ENCODE results near the gene NECTIN1. TPM values are rescaled to one million over a fixed set of nuclear protein-coding genes. Genes with fewer than 3 reads are reported as not detected.

The NECTIN1 gene
- total and polyA plus RNA-seq, 2 of the 13 experiments (the other 11 are each of a cell fraction or from before 2014, with no cell fraction given) = 3.9 to 7.3 TPM

DNA sequence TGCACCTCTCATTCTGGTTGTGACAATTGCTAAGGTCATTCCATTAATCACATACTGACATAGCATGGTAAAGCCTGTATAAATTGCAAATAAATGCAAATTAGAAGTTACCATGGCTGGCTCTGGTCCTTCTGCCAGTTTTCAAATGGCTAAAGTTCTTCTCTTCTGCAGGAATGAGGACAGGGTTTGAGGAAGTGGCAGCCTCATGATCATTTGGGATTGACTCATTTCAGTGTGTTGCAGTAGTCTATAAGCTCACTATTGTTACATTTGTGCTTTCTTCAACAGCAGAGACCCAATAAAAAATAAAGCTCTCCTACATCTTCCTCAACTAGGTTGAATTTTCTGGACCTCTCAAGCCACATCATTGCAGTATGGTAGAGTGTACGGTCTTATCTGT is 60.3 kb downstream of the NECTIN1 start:
- no peak overlapping the region for H3K27ac ChIP-seq (ENCODE audit: extremely low read length, insufficient read depth, low read length)
- no peak overlapping the region for H2AFZ ChIP-seq (ENCODE audit: low read length)
- ChIA-PET POLR2A (no interaction called here), CTCF (ENCODE audit: low intra/inter-chr PET ratio, low total read pairs) (no interaction called here)
- H3K9ac ChIP-seq (ENCODE audit: insufficient read depth, low read depth, low read length) = no peak overlapping the region
- BruUV-seq (replicated peaks) = no TSS peak
- no peak overlapping the region for H3K4me2 ChIP-seq (ENCODE audit: low read depth, low read length)
- H3K36me3 ChIP-seq (replicated peaks in 1 of 2; ENCODE audit: control insufficient read depth in 1 of 2, insufficient read depth in 2 of 2, low read length in 2 of 2) = no peaks in the 10 kb centered on the region
- intact Hi-C loops (cut with micrococcal nuclease; ENCODE audit: unreplicated experiment) = loop anchor here (10.0 kb wide), 3 partner anchors 184 to 516 kb away; no protein-coding TSS in a partner anchor
- no peak overlapping the region for H3K4me3 ChIP-seq (replicated peaks in 1 of 3; ENCODE audit: insufficient read depth in 1 of 3, low read depth in 2 of 3, low read length in 3 of 3)
- DNase-seq (ENCODE audit: low spot score) = no peak
- no peaks in the 10 kb centered on the region for H3K27me3 ChIP-seq (ENCODE audit: control insufficient read depth in 1 of 2, insufficient read depth in 2 of 2, low read length in 2 of 2)
- no peaks in the 10 kb centered on the region for H4K20me1 ChIP-seq (ENCODE audit: insufficient read depth, low read length)
- no peaks in the 10 kb centered on the region for H3K79me2 ChIP-seq (ENCODE audit: insufficient read depth, low read length)
- in situ Hi-C loops (cut with HindIII; ENCODE audit: extremely low pct_ligation_motif_present, low pct_unique_long_range_greater_than_20kb) = loop anchor here (10.0 kb wide), 2 partner anchors 346 to 436 kb away; no protein-coding TSS in a partner anchor
- TF ChIP-seq ZFYVE20 (CRISPR knock-in tag; IDR thresholded peaks at IDR 0.05; ENCODE audit: borderline replicate concordance, low read depth) (no peak), ZNF605 (CRISPR knock-in tag; IDR thresholded peaks at IDR 0.05) (no peak)
- no peak for ATAC-seq
- 100% methylated on average over 1 of the region's 1 CpG for WGBS (ENCODE audit: low lambda C conversion rate)
- peaks cover 13% of the 10 kb centered on the region for H3K4me1 ChIP-seq (ENCODE audit: insufficient read depth, low read length)
- FAIRE-seq = no peak
- H3K9me3 ChIP-seq (ENCODE audit: low read length) = no peaks in the 10 kb centered on the region

DNA sequence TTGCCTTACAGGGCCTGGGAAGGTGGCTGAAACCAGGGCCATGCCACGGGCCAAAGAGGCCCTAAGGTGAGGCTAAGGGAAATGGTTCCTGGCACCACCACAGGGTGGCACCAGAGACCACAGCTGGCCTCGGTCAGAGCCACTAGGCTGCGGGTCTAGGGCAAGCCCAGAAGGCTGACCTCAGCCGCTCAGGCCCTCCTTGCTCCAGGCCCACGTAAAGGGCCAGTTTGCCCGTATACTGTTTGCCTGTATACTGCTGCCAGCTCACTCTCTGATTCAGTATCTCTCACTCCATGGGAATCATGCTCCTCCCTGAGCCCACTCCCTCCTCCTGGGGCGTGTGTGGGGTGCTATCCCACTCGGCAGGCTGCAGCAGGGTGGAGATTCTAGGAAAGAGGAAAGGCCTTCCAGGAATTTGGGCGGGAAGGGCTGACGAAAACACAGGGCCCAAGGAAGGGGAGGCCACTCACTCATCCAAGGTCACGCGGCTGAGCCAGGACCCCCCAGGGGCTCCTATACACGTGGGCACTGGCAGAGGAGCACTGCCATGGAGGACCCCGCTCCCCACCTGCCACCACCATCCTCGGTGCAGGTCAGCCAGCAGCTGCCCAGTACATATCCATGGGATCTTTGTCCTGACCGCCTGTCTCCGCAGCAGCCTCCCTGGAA is 62.4 kb downstream of the NECTIN1 start:
- in situ Hi-C loops (cut with HindIII; ENCODE audit: extremely low pct_ligation_motif_present, low pct_unique_long_range_greater_than_20kb) (loop anchor here (10.0 kb wide), 2 partner anchors 348 to 438 kb away; no protein-coding TSS in a partner anchor), intact Hi-C loops (cut with micrococcal nuclease; ENCODE audit: unreplicated experiment) (loop anchor here (1.0 to 10.0 kb wide), 6 partner anchors 63 to 518 kb away; partner anchors contain the start of gene NECTIN1)
- no TSS peak for BruUV-seq (replicated peaks)
- Histone ChIP-seq H2AFZ (ENCODE audit: low read length) (no peak overlapping the region), H3K9ac (ENCODE audit: insufficient read depth, low read depth, low read length) (no peak overlapping the region), H4K20me1 (ENCODE audit: insufficient read depth, low read length) (no peaks in the 10 kb centered on the region), H3K79me2 (ENCODE audit: insufficient read depth, low read length) (no peaks in the 10 kb centered on the region), H3K27me3 (ENCODE audit: control insufficient read depth in 1 of 2, insufficient read depth in 2 of 2, low read length in 2 of 2) (no peaks in the 10 kb centered on the region), H3K4me3 (replicated peaks in 1 of 3; ENCODE audit: insufficient read depth in 1 of 3, low read depth in 2 of 3, low read length in 3 of 3) (no peak overlapping the region), H3K4me1 (ENCODE audit: insufficient read depth, low read length) (peaks cover 25% of the 10 kb centered on the region), H3K27ac (ENCODE audit: extremely low read length, insufficient read depth, low read length) (no peak overlapping the region), H3K9me3 (ENCODE audit: low read length) (no peaks in the 10 kb centered on the region), H3K36me3 (replicated peaks in 1 of 2; ENCODE audit: control insufficient read depth in 1 of 2, insufficient read depth in 2 of 2, low read length in 2 of 2) (no peaks in the 10 kb centered on the region), H3K4me2 (ENCODE audit: low read depth, low read length) (no peak overlapping the region)
- FAIRE-seq (peak; percentile 84), ATAC-seq (peak; percentile 91), DNase-seq (ENCODE audit: low spot score) (peak; percentile 63)
- ChIA-PET POLR2A (interaction anchor here (1.3 kb wide), 1 partner anchor 63 kb away, joined by 3 read pairs; the partner anchor contains the start of gene NECTIN1), CTCF (ENCODE audit: low intra/inter-chr PET ratio, low total read pairs) (interaction anchor here (0.8 to 1.7 kb wide), 5 partner anchors 63 to 442 kb away, joined by 4 to 17 read pairs (median 14); partner anchors contain the start of gene NECTIN1)
- 91% methylated on average over 6 of the region's 17 CpGs for WGBS (ENCODE audit: low lambda C conversion rate)
- TF ChIP-seq ZBTB7B (CRISPR knock-in tag; IDR thresholded peaks at IDR 0.05) (peak; percentile 28; the same call in 1 of the 2 replicates), FOSL2 (CRISPR knock-in tag; IDR thresholded peaks at IDR 0.05) (0 out of 2 replicates have a peak, but pooled peaks have one; percentile 14), KMT2B (CRISPR knock-in tag; IDR thresholded peaks at IDR 0.05) (no peak), ZNF644 (CRISPR knock-in tag; IDR thresholded peaks at IDR 0.05; ENCODE audit: low read depth) (no peak), SP140L (CRISPR knock-in tag; IDR thresholded peaks at IDR 0.05; ENCODE audit: borderline replicate concordance) (no peak), KDM3A (CRISPR knock-in tag; IDR thresholded peaks at IDR 0.05; ENCODE audit: low read depth) (0 out of 2 replicates have a peak, but pooled peaks have one; percentile 42), ZNF253 (CRISPR knock-in tag; IDR thresholded peaks at IDR 0.05; ENCODE audit: borderline replicate concordance) (no peak), ZNF33B (CRISPR knock-in tag; IDR thresholded peaks at IDR 0.05) (no peak), ZNF788 (CRISPR knock-in tag; IDR thresholded peaks at IDR 0.05; ENCODE audit: borderline replicate concordance) (no peak)
- TF ChIP-seq, protein P1, sequence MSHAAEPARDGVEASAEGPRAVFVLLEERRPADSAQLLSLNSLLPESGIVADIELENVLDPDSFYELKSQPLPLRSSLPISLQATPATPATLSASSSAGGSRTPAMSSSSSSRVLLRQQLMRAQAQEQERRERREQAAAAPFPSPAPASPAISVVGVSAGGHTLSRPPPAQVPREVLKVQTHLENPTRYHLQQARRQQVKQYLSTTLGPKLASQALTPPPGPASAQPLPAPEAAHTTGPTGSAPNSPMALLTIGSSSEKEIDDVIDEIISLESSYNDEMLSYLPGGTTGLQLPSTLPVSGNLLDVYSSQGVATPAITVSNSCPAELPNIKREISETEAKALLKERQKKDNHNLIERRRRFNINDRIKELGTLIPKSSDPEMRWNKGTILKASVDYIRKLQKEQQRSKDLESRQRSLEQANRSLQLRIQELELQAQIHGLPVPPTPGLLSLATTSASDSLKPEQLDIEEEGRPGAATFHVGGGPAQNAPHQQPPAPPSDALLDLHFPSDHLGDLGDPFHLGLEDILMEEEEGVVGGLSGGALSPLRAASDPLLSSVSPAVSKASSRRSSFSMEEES (CRISPR knock-in tag; IDR thresholded peaks at IDR 0.05) = no peak
- TF ChIP-seq, protein P2, sequence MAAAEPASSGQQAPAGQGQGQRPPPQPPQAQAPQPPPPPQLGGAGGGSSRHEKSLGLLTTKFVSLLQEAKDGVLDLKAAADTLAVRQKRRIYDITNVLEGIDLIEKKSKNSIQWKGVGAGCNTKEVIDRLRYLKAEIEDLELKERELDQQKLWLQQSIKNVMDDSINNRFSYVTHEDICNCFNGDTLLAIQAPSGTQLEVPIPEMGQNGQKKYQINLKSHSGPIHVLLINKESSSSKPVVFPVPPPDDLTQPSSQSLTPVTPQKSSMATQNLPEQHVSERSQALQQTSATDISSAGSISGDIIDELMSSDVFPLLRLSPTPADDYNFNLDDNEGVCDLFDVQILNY (CRISPR knock-in tag; conservative IDR thresholded peaks at IDR 0.05) = no peak
- TF ChIP-seq, protein P3, sequence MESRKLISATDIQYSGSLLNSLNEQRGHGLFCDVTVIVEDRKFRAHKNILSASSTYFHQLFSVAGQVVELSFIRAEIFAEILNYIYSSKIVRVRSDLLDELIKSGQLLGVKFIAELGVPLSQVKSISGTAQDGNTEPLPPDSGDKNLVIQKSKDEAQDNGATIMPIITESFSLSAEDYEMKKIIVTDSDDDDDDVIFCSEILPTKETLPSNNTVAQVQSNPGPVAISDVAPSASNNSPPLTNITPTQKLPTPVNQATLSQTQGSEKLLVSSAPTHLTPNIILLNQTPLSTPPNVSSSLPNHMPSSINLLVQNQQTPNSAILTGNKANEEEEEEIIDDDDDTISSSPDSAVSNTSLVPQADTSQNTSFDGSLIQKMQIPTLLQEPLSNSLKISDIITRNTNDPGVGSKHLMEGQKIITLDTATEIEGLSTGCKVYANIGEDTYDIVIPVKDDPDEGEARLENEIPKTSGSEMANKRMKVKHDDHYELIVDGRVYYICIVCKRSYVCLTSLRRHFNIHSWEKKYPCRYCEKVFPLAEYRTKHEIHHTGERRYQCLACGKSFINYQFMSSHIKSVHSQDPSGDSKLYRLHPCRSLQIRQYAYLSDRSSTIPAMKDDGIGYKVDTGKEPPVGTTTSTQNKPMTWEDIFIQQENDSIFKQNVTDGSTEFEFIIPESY (CRISPR knock-in tag; IDR thresholded peaks at IDR 0.05) = no peak

Data from HepG2 (cell line).